Measurements from ENCODE around the gene MGRN1. TPM values are rescaled to one million over a fixed set of nuclear protein-coding genes. Genes with fewer than 3 reads are reported as not detected.
"Not testable (repeated sequence)": the region's sequence is repeated elsewhere in the genome, so short reads cannot be mapped to it uniquely, and the experiment has no call there.

MGRN1 gene
- total RNA-seq, 6 donors from 2014 or later: 49.0 to 148 (median 99.1) TPM

DNA sequence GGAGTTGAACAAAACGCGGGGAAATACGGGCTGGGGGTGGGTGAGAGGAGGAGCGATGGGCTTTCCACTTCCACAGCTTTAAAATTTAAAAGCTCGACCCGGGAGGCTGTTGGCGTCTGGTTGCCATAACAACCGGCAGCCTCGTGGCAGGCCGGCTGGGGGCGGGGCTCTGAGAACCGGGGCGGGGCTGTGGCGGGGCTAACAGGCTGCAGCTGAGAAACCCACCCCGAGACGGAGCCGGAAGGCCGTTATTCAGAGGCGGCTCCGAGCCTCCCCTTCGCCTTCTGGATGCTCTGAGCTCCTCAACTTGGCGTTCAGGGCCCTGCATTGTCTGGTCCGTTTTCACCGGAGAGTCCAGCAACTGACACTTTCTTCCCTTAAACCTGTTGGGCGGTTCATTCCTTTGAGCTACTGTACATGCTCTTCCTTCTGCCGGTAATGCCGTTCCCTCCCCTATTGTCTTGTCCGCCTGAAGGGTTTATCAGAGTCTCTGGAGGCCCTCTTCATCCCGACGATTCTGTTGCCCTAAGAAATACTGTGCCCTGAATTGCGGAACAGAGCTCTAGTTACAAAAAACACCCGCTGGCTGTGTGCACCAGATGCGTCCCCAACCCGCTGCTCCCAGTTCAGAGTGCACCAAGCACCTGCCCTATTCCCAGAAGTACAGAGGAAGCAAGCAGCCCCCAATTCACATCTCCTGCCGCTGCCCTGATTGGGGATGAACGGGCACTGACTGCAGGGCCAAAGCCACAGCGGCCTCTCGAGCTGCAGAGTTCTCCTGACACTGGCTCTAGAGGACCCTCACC is 110.3 kb downstream of the MGRN1 start:
- Histone ChIP-seq H3K36me3 (peaks cover 0 to 6% (median under 1%) of the 10 kb centered on the region in 4 donors), H3K4me1 (peaks cover 9 to 22% (median 11%) of the 10 kb centered on the region in 4 donors), H3K27me3 (no peaks in the 10 kb centered on the region), H3K27ac (peak overlapping the region; percentile 50 to 84 (median 81)), H3K4me3 (peak overlapping the region; percentile 83 to 98 (median 91)), H3K9me3 (no peaks in the 10 kb centered on the region)
- TF ChIP-seq POLR2AphosphoS5 (IDR thresholded peaks at IDR 0.05) (no peak), POLR2A (IDR thresholded peaks at IDR 0.05) (peak in 1 of 4 donors; percentile 9)
- peak; percentile 93 to 98 for DNase-seq
- peak; percentile 90 to 92 for ATAC-seq (ENCODE audit: low FRiP score in 2 of 2)
- WGBS, 2 donors: 11 to 14% methylated on average over 19 to 28 of the region's 38 CpGs

DNA sequence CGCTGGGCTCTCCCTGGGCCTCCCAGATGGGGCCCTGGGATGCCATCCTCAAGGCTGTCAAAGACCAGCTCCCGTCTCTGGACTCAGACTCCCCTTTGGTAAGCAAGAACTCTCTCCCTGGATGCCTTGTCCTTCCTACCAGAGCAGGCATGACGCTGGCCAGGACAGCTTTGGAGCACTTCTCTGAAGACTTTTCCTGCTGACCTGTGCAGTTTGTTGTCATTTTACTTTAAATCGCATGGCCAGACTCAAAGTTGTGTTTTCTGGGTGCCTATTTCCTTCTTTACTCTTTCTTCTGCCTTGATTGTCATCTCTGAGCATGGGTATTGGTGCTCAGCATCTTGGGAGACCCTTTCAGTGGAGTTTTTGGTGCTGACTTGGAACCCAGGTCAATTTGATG is 111.9 kb downstream of the MGRN1 start:
- Histone ChIP-seq H3K4me1 (peaks cover 9 to 22% (median 11%) of the 10 kb centered on the region in 4 donors), H3K27ac (no peak overlapping the region), H3K27me3 (no peaks in the 10 kb centered on the region), H3K4me3 (no peak overlapping the region), H3K36me3 (no peaks in the 10 kb centered on the region), H3K9me3 (no peaks in the 10 kb centered on the region)
- TF ChIP-seq POLR2AphosphoS5 (IDR thresholded peaks at IDR 0.05) (no peak), EP300 (IDR thresholded peaks at IDR 0.05) (no peak), POLR2A (IDR thresholded peaks at IDR 0.05) (no peak)
- TF ChIP-seq, protein P1, sequence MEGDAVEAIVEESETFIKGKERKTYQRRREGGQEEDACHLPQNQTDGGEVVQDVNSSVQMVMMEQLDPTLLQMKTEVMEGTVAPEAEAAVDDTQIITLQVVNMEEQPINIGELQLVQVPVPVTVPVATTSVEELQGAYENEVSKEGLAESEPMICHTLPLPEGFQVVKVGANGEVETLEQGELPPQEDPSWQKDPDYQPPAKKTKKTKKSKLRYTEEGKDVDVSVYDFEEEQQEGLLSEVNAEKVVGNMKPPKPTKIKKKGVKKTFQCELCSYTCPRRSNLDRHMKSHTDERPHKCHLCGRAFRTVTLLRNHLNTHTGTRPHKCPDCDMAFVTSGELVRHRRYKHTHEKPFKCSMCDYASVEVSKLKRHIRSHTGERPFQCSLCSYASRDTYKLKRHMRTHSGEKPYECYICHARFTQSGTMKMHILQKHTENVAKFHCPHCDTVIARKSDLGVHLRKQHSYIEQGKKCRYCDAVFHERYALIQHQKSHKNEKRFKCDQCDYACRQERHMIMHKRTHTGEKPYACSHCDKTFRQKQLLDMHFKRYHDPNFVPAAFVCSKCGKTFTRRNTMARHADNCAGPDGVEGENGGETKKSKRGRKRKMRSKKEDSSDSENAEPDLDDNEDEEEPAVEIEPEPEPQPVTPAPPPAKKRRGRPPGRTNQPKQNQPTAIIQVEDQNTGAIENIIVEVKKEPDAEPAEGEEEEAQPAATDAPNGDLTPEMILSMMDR (IDR thresholded peaks at IDR 0.05): no peak
- WGBS, 2 donors: 90 to 96% methylated on average over 3 to 4 of the region's 4 CpGs
- ATAC-seq (ENCODE audit: low FRiP score in 2 of 2) (no peak), DNase-seq (no peak)

DNA sequence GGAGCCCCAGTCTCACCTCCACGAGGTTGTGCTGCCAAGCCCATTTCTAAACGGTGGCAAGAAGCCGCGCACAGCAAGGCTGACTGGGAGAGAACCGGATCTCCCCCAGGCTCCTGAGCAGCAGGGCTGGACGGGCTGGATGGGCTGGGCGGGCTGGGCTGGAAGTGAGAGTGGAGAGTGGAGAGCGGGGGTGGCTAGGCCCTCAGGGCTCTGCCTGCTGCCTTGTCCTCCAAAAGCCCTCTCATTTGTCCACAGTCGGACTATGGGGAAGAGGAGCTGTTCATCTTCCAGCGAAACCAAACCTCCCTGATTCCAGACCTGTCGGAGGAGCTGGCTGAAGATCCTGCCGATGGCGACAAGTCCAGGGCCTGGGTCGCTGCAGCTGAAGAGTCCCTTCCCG is 112.9 kb downstream of the MGRN1 start:
- no peaks in the 10 kb centered on the region for H3K27me3 ChIP-seq
- no peak overlapping the region for H3K27ac ChIP-seq
- WGBS, 2 donors: 75 to 77% methylated on average over 9 to 14 of the region's 15 CpGs
- H3K4me3 ChIP-seq: no peak overlapping the region
- H3K36me3 ChIP-seq: no peaks in the 10 kb centered on the region
- no peak for DNase-seq
- TF ChIP-seq POLR2A (IDR thresholded peaks at IDR 0.05): no peak
- no peak for TF ChIP-seq POLR2AphosphoS5 (IDR thresholded peaks at IDR 0.05)
- TF ChIP-seq, protein P1 (IDR thresholded peaks at IDR 0.05): no peak
- no peak for ATAC-seq (ENCODE audit: low FRiP score in 2 of 2)
- H3K4me1 ChIP-seq: peaks cover 9 to 22% (median 11%) of the 10 kb centered on the region in 4 donors
- H3K9me3 ChIP-seq: no peaks in the 10 kb centered on the region

DNA sequence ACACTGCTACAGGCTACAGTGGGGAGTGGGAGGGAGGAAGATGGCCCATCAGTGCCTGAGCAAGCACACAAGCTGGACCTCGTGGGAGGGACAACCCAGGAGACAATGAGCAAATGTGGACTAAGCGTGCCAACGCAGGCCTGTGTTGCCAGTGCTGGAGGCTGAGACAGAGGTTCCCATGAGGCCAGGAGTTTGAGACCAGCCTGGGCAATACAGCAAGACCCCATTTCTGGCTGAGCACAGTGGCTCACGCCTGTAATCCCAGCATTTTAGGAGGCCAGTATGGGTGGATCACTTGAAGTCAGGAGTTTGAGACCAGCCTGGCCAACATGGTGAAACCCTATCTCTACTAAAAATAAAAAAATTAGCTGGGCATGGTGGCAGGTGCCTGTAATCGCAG is 113.7 kb downstream of the MGRN1 start:
- not testable (repeated sequence) for DNase-seq; H3K4me3 ChIP-seq; ATAC-seq (ENCODE audit: low FRiP score in 2 of 2); H3K9me3 ChIP-seq; H3K36me3 ChIP-seq; H3K27me3 ChIP-seq; H3K27ac ChIP-seq
- WGBS, 2 donors: 90% methylated on average over 4 to 5 of the region's 5 CpGs
- peaks cover 7 to 21% (median 12%) of the 10 kb centered on the region in 4 donors for H3K4me1 ChIP-seq

Small RNA genes within 50 kb of the gene (small RNA-seq; reads per million reads assigned to genes)
- gene MIR6769A (0 to 0.07 (median 0) reads per million in 4 donors), gene RN7SL850P (0 reads per million in 4 donors)

Other genes with a start within 250 kb of the MGRN1 start
- 100 to 1,000 TPM in 2 of 6 donors, 10 to 100 TPM in 4; 42.9 to 235 (median 69.0) TPM for gene CORO7, start 208.2 kb upstream of the MGRN1 start, total RNA-seq
- 10 to 100 TPM; 31.2 to 61.8 (median 36.6) TPM for gene DNAJA3, start 199.0 kb upstream of the MGRN1 start, total RNA-seq
- gene NMRAL1, start 150.2 kb upstream of the MGRN1 start, total RNA-seq: 10 to 100 TPM; 34.4 to 80.7 (median 43.3) TPM
- 10 to 100 TPM; 22.0 to 93.9 (median 53.8) TPM for gene HMOX2, start 148.4 kb upstream of the MGRN1 start, total RNA-seq
- gene CDIP1, start 86.1 kb upstream of the MGRN1 start, total RNA-seq: 10 to 100 TPM in 5 of 6 donors, 1 to 10 TPM in 1; 7.3 to 27.0 (median 21.9) TPM
- 1 to 10 TPM in 1 of 6 donors, under 1 TPM in 4, not detected in 1; 0.24 to 1.0 (median 0.46) TPM for gene C16orf96, start 68.5 kb upstream of the MGRN1 start, total RNA-seq
- gene UBALD1, start 9.9 kb upstream of the MGRN1 start, total RNA-seq: 10 to 100 TPM; 14.9 to 43.9 (median 25.8) TPM
- gene NUDT16L1, start 68.7 kb downstream of the MGRN1 start, total RNA-seq: 10 to 100 TPM; 14.9 to 66.0 (median 34.1) TPM
- 10 to 100 TPM; 17.9 to 67.1 (median 20.0) TPM for gene ANKS3, start 109.4 kb downstream of the MGRN1 start, total RNA-seq
- gene DNAAF8, start 109.7 kb downstream of the MGRN1 start, total RNA-seq: 10 to 100 TPM in 1 of 6 donors, 1 to 10 TPM in 5; 1.6 to 19.1 (median 4.3) TPM
- gene ZNF500, start 142.3 kb downstream of the MGRN1 start, total RNA-seq: 10 to 100 TPM; 10.1 to 17.5 (median 13.2) TPM
- not detected for gene SEPTIN12, start 163.5 kb downstream of the MGRN1 start, total RNA-seq
- gene SMIM22, start 170.5 kb downstream of the MGRN1 start, total RNA-seq: 10 to 100 TPM in 5 of 6 donors, 1 to 10 TPM in 1; 5.2 to 71.0 (median 36.6) TPM
- 10 to 100 TPM; 19.2 to 59.7 (median 33.1) TPM for gene ROGDI, start 177.8 kb downstream of the MGRN1 start, total RNA-seq
- gene GLYR1, start 222.5 kb downstream of the MGRN1 start, total RNA-seq: 100 to 1,000 TPM in 1 of 6 donors, 10 to 100 TPM in 5; 67.8 to 110 (median 90.6) TPM
- gene UBN1, start 222.7 kb downstream of the MGRN1 start, total RNA-seq: 10 to 100 TPM; 35.7 to 49.2 (median 38.8) TPM

All from upper lobe of left lung (tissue), 6 donors.